Measurements from ENCODE around the gene CDSN.

- TF ChIP-seq POLR2A (IDR thresholded peaks at IDR 0.05) (no peak), CTCF (IDR thresholded peaks at IDR 0.05) (no peak)
Measured at GRCh38 chr6:31158863-31159855, 38.9 kb upstream of the CDSN start.
